ENCODE results near the gene PRKCB.

Gene PRKCB

GRCh38 chr16:24007391-24007790 is 171.6 kb downstream of the PRKCB start:
- Histone ChIP-seq H2AFZ (ENCODE audit: low read depth, low read length) (no peak overlapping the region), H4K20me1 (ENCODE audit: insufficient read depth, low read length) (no peaks in the 10 kb centered on the region), H3K27ac (ENCODE audit: low read length) (no peak overlapping the region), H3K36me3 (replicated peaks; ENCODE audit: low read depth, low read length) (no peaks in the 10 kb centered on the region), H3K79me2 (ENCODE audit: low read length) (no peaks in the 10 kb centered on the region), H3K4me1 (ENCODE audit: low read length) (peaks cover 28% of the 10 kb centered on the region), H3K4me2 (ENCODE audit: low read length) (no peak overlapping the region), H3K9ac (ENCODE audit: low read length) (no peak overlapping the region), H3K27me3 (ENCODE audit: low read depth, low read length) (peaks cover 45% of the 10 kb centered on the region), H3K9me3 (ENCODE audit: insufficient read depth, low read length) (no peaks in the 10 kb centered on the region), H3K4me3 (ENCODE audit: low read length) (no peak overlapping the region)
- TF ChIP-seq EZH2phosphoT487 (IDR thresholded peaks at IDR 0.05; ENCODE audit: low read depth) (no peak), CTCF (IDR thresholded peaks at IDR 0.05; ENCODE audit: low read depth, low read length) (no peak)

GRCh38 chr16:24007934-24008333 is 172.2 kb downstream of the PRKCB start:
- no peaks in the 10 kb centered on the region for H3K36me3 ChIP-seq (replicated peaks; ENCODE audit: low read depth, low read length)
- no peak overlapping the region for H3K4me2 ChIP-seq (ENCODE audit: low read length)
- H3K9me3 ChIP-seq (ENCODE audit: insufficient read depth, low read length) = no peaks in the 10 kb centered on the region
- H3K4me1 ChIP-seq (ENCODE audit: low read length) = peaks cover 28% of the 10 kb centered on the region
- no peak overlapping the region for H2AFZ ChIP-seq (ENCODE audit: low read depth, low read length)
- no peak overlapping the region for H3K27ac ChIP-seq (ENCODE audit: low read length)
- no peaks in the 10 kb centered on the region for H4K20me1 ChIP-seq (ENCODE audit: insufficient read depth, low read length)
- H3K9ac ChIP-seq (ENCODE audit: low read length) = no peak overlapping the region
- H3K27me3 ChIP-seq (ENCODE audit: low read depth, low read length) = peaks cover 40% of the 10 kb centered on the region
- TF ChIP-seq EZH2phosphoT487 (IDR thresholded peaks at IDR 0.05; ENCODE audit: low read depth) = no peak
- H3K4me3 ChIP-seq (ENCODE audit: low read length) = no peak overlapping the region
- no peaks in the 10 kb centered on the region for H3K79me2 ChIP-seq (ENCODE audit: low read length)

GRCh38 chr16:24009098-24009497 is 173.3 kb downstream of the PRKCB start:
- Histone ChIP-seq H3K27me3 (ENCODE audit: low read depth, low read length) (peaks cover 37% of the 10 kb centered on the region), H3K4me2 (ENCODE audit: low read length) (peak overlapping the region; percentile 30), H2AFZ (ENCODE audit: low read depth, low read length) (no peak overlapping the region), H3K79me2 (ENCODE audit: low read length) (no peaks in the 10 kb centered on the region), H3K9me3 (ENCODE audit: insufficient read depth, low read length) (no peaks in the 10 kb centered on the region), H4K20me1 (ENCODE audit: insufficient read depth, low read length) (no peaks in the 10 kb centered on the region), H3K9ac (ENCODE audit: low read length) (no peak overlapping the region), H3K4me3 (ENCODE audit: low read length) (no peak overlapping the region), H3K4me1 (ENCODE audit: low read length) (peaks cover 38% of the 10 kb centered on the region), H3K27ac (ENCODE audit: low read length) (no peak overlapping the region), H3K36me3 (replicated peaks; ENCODE audit: low read depth, low read length) (no peaks in the 10 kb centered on the region)
- no peak for TF ChIP-seq EZH2phosphoT487 (IDR thresholded peaks at IDR 0.05; ENCODE audit: low read depth)

GRCh38 chr16:24009955-24010354 is 174.2 kb downstream of the PRKCB start:
- no peaks in the 10 kb centered on the region for H3K9me3 ChIP-seq (ENCODE audit: insufficient read depth, low read length)
- peak overlapping the region; percentile 73 for H3K4me2 ChIP-seq (ENCODE audit: low read length)
- H3K4me1 ChIP-seq (ENCODE audit: low read length) = peaks cover 45% of the 10 kb centered on the region
- no peak overlapping the region for H2AFZ ChIP-seq (ENCODE audit: low read depth, low read length)
- peaks cover 37% of the 10 kb centered on the region for H3K27me3 ChIP-seq (ENCODE audit: low read depth, low read length)
- no peak overlapping the region for H3K27ac ChIP-seq (ENCODE audit: low read length)
- no peaks in the 10 kb centered on the region for H3K79me2 ChIP-seq (ENCODE audit: low read length)
- peak overlapping the region; percentile 40 for H3K4me3 ChIP-seq (ENCODE audit: low read length)
- peak overlapping the region; percentile 0; the same call in 1 of the 2 replicates for H3K9ac ChIP-seq (ENCODE audit: low read length)
- TF ChIP-seq EZH2phosphoT487 (IDR thresholded peaks at IDR 0.05; ENCODE audit: low read depth) (no peak), CTCF (IDR thresholded peaks at IDR 0.05; ENCODE audit: low read depth, low read length) (no peak)
- H4K20me1 ChIP-seq (ENCODE audit: insufficient read depth, low read length) = no peaks in the 10 kb centered on the region
- H3K36me3 ChIP-seq (replicated peaks; ENCODE audit: low read depth, low read length) = no peaks in the 10 kb centered on the region

GRCh38 chr16:24010440-24011089 is 174.8 kb downstream of the PRKCB start:
- Histone ChIP-seq H3K4me2 (ENCODE audit: low read length) (peak overlapping the region; percentile 73), H3K27ac (ENCODE audit: low read length) (no peak overlapping the region), H2AFZ (ENCODE audit: low read depth, low read length) (no peak overlapping the region)

More at GRCh38 chr16:24010440-24011089, 174.8 kb downstream of the PRKCB start:
- peak overlapping the region; percentile 0; the same call in 1 of the 2 replicates for H3K9ac ChIP-seq (ENCODE audit: low read length)
- H3K27me3 ChIP-seq (ENCODE audit: low read depth, low read length) = peaks cover 33% of the 10 kb centered on the region
- no peaks in the 10 kb centered on the region for H3K36me3 ChIP-seq (replicated peaks; ENCODE audit: low read depth, low read length)
- H3K79me2 ChIP-seq (ENCODE audit: low read length) = no peaks in the 10 kb centered on the region
- H3K4me1 ChIP-seq (ENCODE audit: low read length) = peaks cover 51% of the 10 kb centered on the region
- H3K4me3 ChIP-seq (ENCODE audit: low read length) = peak overlapping the region; percentile 40
- H4K20me1 ChIP-seq (ENCODE audit: insufficient read depth, low read length) = no peaks in the 10 kb centered on the region
- H3K9me3 ChIP-seq (ENCODE audit: insufficient read depth, low read length) = no peaks in the 10 kb centered on the region
- TF ChIP-seq CTCF (IDR thresholded peaks at IDR 0.05; ENCODE audit: low read depth, low read length) (peak; percentile 88), EZH2phosphoT487 (IDR thresholded peaks at IDR 0.05; ENCODE audit: low read depth) (no peak)

Data from OCI-LY3 (cell line).